HepG2 (cell line): Measurements from ENCODE around the gene PRCP. TPM values are rescaled to one million over a fixed set of nuclear protein-coding genes. Genes with fewer than 3 reads are reported as not detected.

Experiments used
- ATF7-NPFF ChIP-seq: sonication (generic); formaldehyde crosslinking; IDR thresholded peaks from 2 replicates; pipeline ENCODE4 v1.8.1; 2023; ENCODE audit warnings: mild to moderate bottlenecking, low read depth, missing genetic modification reagents, moderate library complexity
- CCAR2 ChIP-seq: fragments of 200-400 bp; formaldehyde crosslinking; optimal IDR thresholded peaks from 2 replicates; pipeline ENCODE3; 2018; ENCODE audit warnings: low read depth, mild to moderate bottlenecking, low read length, moderate library complexity
- HNF1B ChIP-seq: sonication (generic); formaldehyde crosslinking; IDR thresholded peaks from 2 replicates; pipeline ENCODE4 v1.5.1; 2020; ENCODE audit warnings: mild to moderate bottlenecking, moderate library complexity, missing genetic modification reagents
- KDM5B ChIP-seq: sonication (generic); formaldehyde crosslinking; IDR thresholded peaks from 2 replicates; pipeline ENCODE4 v1.4.0; 2020; ENCODE audit warnings: missing genetic modification reagents, mild to moderate bottlenecking, borderline replicate concordance
- MEF2D ChIP-seq: sonication (generic); formaldehyde crosslinking; IDR thresholded peaks from 2 replicates; pipeline ENCODE4 v1.5.1; 2020; ENCODE audit warnings: mild to moderate bottlenecking, missing genetic modification reagents
- MYNN ChIP-seq: sonication (generic); formaldehyde crosslinking; IDR thresholded peaks from 2 replicates; pipeline ENCODE4 v1.4.0; 2020; ENCODE audit warnings: mild to moderate bottlenecking, low read depth, missing genetic modification reagents
- NONO ChIP-seq, 2 experiments: fragments of 450-650 bp in 1 of 2; sonication (generic) in 1 of 2; formaldehyde crosslinking in 1 of 2; IDR thresholded peaks in 1 of 2; conservative IDR thresholded peaks in 1 of 2; 2 replicates each; pipeline versions ENCODE4 v1.6.1 to v1.8.0; 2017 to 2022; ENCODE audit warnings: mild to moderate bottlenecking in 1 of 2, missing genetic modification reagents in 1 of 2, moderate library complexity in 1 of 2
- RBFOX2 ChIP-seq: fragments of 200-400 bp; formaldehyde crosslinking; IDR thresholded peaks from 2 replicates; pipeline ENCODE4 v1.6.1; 2017; ENCODE audit warnings: low read depth, mild to moderate bottlenecking, low read length
- SPEN ChIP-seq: sonication (generic); formaldehyde crosslinking; IDR thresholded peaks from 2 replicates; pipeline ENCODE4 v1.5.1; 2020; ENCODE audit warnings: low read depth, mild to moderate bottlenecking, missing genetic modification reagents
- SSRP1 ChIP-seq: IDR thresholded peaks from 2 replicates; pipeline ENCODE4 v1.6.1; 2016; ENCODE audit warnings: control low read depth
- ZFP41 ChIP-seq: sonication (generic); formaldehyde crosslinking; IDR thresholded peaks from 2 replicates; pipeline ENCODE4 v1.4.0; 2020; ENCODE audit warnings: mild to moderate bottlenecking, missing genetic modification reagents, borderline replicate concordance
- ZFX ChIP-seq: sonication (generic); formaldehyde crosslinking; IDR thresholded peaks from 2 replicates; pipeline ENCODE4 v1.4.0; 2020; ENCODE audit warnings: mild to moderate bottlenecking, low read depth, missing genetic modification reagents, moderate library complexity
- ZHX1 ChIP-seq: sonication (generic); formaldehyde crosslinking; IDR thresholded peaks from 2 replicates; pipeline ENCODE4 v1.8.1; 2022; ENCODE audit warnings: low read depth, mild to moderate bottlenecking, missing genetic modification reagents
- ZNF232 ChIP-seq: sonication (generic); formaldehyde crosslinking; IDR thresholded peaks from 2 replicates; pipeline ENCODE4 v1.4.0; 2020; ENCODE audit warnings: missing genetic modification reagents, borderline replicate concordance
- ZNF503 ChIP-seq: sonication (generic); formaldehyde crosslinking; IDR thresholded peaks from 2 replicates; pipeline ENCODE4 v1.4.0; 2020; ENCODE audit warnings: missing genetic modification reagents
- ZNF672 ChIP-seq: sonication (generic); formaldehyde crosslinking; IDR thresholded peaks from 2 replicates; pipeline ENCODE4 v1.8.1; 2022; ENCODE audit warnings: missing genetic modification reagents
- ZNF747 ChIP-seq: sonication (generic); formaldehyde crosslinking; IDR thresholded peaks from 2 replicates; pipeline ENCODE4 v1.8.1; 2023; ENCODE audit warnings: missing genetic modification reagents, mild to moderate bottlenecking, borderline replicate concordance
- ZSCAN25 ChIP-seq: sonication (generic); formaldehyde crosslinking; IDR thresholded peaks from 2 replicates; pipeline ENCODE4 v1.8.0; 2022; ENCODE audit warnings: mild to moderate bottlenecking, missing genetic modification reagents
- polyA plus RNA-seq, 8 experiments: library from polyadenylated mRNA; depleted of rRNA in 3 of 8; stranded (reverse) in 7 of 8; unstranded in 1 of 8; fragments of >200 nt; fragmentation: Illumina TruSeq in 4 of 8; extraction: Trizol in 4 of 8; gene quantifications; 2 replicates each; pipeline versions ENCODE4 v1.2.1 to v1.2.3, GENCODE V29; 2011 to 2016; ENCODE audit warnings: low read depth in 4 of 8, missing spikeins in 1 of 8, mixed read lengths in 1 of 8; ENCODE audit not compliant: insufficient read depth in 1 of 8
- total RNA-seq, 5 experiments: library from RNA; depleted of rRNA; stranded (reverse); fragments of >200 nt; fragmentation: Illumina TruSeq; extraction: Trizol; gene quantifications; 2 replicates each; pipeline ENCODE4 v1.2.3, GENCODE V29; 2016; ENCODE audit warnings: low read depth in 1 of 5

PRCP gene
- total and polyA plus RNA-seq, 2 of the 13 experiments (the other 11 are each of a cell fraction or from before 2014, with no cell fraction given): 84.2 to 105 TPM

- TF ChIP-seq HNF1B: peak; percentile 60
- TF ChIP-seq ZFX (CRISPR knock-in tag): no peak; the same call in 1 of the 2 replicates
- no peak for TF ChIP-seq RBFOX2
- TF ChIP-seq KDM5B (CRISPR knock-in tag): no peak
- TF ChIP-seq ZNF747 (CRISPR knock-in tag): peak; percentile 41; the same call in 1 of the 2 replicates
- TF ChIP-seq ZSCAN25: peak; percentile 41; the same call in 1 of the 2 replicates
- peak; percentile 88 for TF ChIP-seq ATF7-NPFF (CRISPR knock-in tag)
- no peak for TF ChIP-seq ZFP41 (CRISPR knock-in tag)
- no peak for TF ChIP-seq ZNF503
- TF ChIP-seq ZHX1 (CRISPR knock-in tag): peak; percentile 51; the same call in 1 of the 2 replicates
- no peak; the same call in 1 of the 2 replicates for TF ChIP-seq ZNF232
- TF ChIP-seq ZNF672 (CRISPR knock-in tag): no peak
- TF ChIP-seq NONO (IDR thresholded peaks at IDR 0.05): no peak
- TF ChIP-seq NONO (CRISPR knock-in tag; conservative IDR thresholded peaks at IDR 0.05): peak; percentile 27
- TF ChIP-seq SPEN (CRISPR knock-in tag): peak; percentile 30; the same call in 1 of the 2 replicates
- no peak for TF ChIP-seq CCAR2
- peak; percentile 36; the same call in 1 of the 2 replicates for TF ChIP-seq MEF2D
- no peak for TF ChIP-seq MYNN
- no peak for TF ChIP-seq SSRP1 (CRISPR knock-in tag)
These were observed 1.1 kb upstream of the PRCP start, which contains the start of gene DDIAS (continued) for GRCh38 chr11:82901165-82901921.
